Stimulated activated CD8-positive, alpha-beta memory T cell treated with anti-CD3 and anti-CD28 coated beads, Interleukin-15, amount 100 ng/mL, for 24 hours (primary cell): ENCODE measurements around the gene CHTF18.
"Not testable (repeated sequence)": the region's sequence is repeated elsewhere in the genome, so short reads cannot be mapped to it uniquely, and the experiment has no call there.

Experiments used
- DNase-seq: peaks from one replicate; pipeline ENCODE4 v3.0.0-alpha.2; 2020; ENCODE audit warnings: low read depth

The CHTF18 gene

DNA sequence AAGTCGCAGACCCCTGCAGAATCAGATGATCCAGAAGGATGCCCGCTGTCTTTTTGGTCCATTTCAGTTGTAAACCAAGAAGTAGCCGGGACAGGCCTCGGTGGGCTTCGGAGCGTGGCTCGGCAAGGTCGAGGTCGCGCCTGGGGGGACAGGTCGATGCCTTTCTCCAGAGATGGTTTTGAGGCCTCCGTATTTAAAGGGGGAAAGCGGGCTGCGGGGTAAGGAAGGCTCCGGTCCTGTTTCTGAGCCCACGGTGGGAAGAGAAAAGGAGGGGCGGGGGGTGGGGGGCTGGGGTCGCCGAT lies 19.6 kb downstream of the CHTF18 start:
- DNase-seq: no peak

DNA sequence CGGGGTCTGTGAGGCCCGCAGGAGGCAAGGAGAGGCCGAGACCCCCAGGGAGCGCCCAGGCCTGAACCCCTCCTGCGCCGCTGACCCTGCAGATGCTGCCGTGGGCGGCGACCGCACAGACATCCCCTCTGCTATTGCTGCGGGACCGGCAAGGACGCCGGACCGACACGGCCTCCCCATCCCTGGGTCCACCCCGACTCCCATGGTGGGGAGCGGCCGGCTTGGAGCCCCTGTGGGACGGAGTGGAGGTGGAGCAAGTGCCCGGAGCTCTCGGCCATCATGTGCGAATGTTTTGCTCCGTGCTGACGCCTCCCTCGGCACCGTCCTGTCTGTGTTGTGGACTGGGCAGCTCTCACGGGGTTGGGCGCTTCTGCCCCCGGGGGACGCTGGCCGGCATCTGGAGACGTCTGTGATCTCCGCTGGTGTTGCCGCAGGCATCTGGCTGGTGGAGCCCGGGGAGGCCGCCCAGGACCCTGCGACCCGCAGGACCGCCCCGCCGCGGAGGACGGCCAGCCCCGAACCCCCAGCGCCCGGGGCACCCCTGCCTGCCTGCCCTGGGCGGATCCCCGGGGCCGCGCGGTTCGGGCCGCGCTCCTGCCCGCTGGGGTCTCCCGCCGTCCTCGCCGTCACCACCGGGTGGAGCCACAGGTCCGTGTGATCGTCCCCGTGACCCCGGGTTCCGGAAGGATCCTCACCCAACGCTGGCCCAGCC lies 24.9 kb downstream of the CHTF18 start:
- no peak for DNase-seq

DNA sequence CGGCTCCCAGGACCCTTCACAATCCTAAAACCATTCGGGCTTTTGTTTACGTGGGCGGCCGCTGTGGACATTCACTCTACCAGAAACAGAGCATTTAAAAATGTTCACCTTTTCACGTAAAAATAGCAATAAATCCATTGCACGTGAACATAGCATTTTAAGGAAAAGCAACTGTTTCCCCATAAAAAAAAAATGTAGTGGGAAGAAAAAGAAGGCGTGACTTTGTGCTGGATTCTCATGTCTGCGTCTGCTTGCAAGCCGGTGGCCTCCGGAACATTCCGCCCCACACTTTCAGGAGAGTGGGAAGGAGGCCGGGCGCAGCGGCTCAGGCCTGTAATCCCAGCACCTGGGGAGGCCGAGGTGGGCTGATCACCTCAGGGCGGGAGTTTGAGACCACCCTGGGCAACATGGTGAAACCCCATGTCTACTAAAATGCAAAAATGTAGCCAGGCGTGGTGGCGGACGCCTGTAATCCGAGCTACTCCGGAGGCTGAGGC lies 25.5 kb downstream of the CHTF18 start:
- no peak for DNase-seq

DNA sequence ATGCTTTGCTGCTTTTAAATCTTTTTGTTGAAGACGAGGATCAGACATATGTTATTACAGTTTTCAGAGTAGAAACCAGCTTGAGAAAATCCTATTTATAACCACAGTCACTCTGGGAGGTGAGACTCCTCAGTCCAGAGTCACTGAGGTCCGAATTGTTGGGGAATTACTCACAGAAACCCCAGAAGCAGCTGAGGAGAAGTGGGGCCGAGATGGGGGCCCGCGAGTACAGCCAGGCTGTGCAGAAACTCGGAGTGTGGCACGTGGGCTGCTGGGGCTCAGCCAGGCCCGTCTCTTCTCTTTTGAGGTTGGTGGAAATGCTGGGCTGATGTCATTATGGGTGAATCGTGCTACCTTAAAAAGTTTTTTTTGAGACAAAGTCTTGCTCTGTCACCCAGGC lies 26.6 kb downstream of the CHTF18 start:
- no peak for DNase-seq

DNA sequence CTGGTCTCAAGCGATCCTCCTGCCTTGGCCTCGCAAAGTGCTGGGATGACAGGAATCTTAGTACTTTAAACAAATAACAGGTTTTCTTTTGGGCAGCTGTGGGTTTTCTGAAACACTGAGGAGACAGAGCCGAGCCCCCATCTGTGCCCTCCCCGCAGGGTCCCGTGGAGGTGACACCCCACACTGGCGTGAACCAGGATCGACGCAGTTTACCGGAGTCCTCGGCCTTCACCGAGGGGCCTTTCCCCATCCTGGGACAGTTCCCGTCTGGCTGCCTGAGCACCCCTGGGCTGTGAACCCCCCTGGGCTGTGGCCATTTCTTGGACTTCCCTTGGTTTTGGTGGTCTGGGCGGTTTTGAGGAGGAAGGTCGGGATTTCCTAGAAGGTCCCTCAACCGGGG lies 27.4 kb downstream of the CHTF18 start:
- no peak for DNase-seq

DNA sequence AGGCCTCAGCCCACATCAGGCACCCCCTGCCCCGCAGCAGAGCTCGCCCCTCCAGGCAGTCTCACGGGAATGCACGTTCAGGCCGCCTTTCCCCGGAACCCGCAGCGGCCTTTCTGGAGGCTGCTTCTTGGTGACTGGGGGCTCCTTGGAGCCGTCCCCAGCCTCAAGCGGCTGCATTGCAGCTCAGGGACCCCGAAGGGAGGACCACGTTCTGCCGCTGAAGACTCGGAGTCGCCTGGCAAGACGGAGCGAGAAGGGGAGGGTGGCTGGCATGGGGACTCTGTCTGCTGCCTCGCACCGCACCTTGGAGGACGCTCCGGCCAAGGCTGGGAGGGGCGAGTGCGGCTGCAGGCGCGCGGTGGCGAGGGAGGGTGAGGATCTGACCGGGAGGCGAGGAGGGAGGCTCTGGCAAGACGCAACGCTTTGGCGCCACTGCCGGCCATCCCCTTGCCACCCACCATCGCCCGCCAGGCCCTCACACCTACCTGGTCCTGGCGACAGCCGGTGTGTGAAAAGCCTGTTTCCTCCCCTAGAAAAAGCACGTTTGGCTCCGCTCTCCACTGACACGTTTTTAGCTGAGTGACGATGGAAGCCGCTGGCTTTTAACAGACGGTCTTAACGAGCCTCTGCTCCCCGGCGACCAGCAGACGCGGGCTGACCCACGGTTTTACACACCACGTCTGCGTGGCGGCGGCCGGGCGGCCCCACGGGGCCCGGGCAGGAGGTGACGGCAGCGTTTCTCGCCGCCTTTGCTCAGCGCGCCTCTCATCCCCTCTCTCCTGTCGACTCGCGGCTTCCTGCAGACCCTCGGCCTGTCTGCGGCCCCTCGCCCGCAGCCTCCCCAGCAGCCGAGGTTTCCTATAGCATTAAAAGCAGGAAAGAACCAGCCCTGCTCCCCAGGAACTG lies 28.8 kb downstream of the CHTF18 start:
- DNase-seq: no peak

DNA sequence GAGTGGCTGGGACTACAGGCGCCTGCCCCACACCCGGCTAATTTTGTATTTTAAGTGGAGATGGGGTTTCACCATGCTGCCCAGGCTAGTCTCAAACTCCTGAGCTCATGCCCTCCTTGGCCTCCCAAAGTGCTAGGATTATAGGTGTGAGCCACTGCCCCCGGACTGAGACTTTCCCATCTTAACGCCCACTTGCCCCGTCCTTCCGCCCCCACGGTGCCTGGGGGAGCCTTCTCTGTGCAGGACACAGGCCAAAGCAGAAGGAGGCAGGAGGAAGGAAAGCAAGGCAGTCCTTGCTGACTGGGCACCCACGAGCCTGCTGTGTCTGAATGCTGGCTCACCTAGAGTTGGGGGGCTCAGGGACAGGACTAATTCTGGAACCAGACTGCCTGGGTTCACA lies 29.7 kb downstream of the CHTF18 start:
- no peak for DNase-seq

DNA sequence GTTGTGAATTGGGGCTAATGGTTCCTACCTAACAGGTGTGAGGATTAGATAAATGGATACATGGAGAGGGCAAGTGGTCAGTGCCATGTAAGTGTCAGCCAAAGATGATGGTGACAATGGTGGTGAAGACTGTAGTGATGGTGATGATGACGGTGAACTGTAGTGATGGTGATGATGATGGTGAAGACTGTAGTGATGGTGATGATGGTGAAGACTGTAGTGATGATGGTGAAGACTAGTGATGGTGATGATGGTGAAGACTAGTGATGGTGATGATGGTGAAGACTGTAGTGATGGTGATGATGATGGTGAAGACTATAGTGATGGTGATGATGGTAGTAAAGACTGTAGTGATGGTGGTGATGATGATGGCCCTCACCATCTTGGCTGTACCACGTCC lies 30.2 kb downstream of the CHTF18 start:
- DNase-seq: no peak

DNA sequence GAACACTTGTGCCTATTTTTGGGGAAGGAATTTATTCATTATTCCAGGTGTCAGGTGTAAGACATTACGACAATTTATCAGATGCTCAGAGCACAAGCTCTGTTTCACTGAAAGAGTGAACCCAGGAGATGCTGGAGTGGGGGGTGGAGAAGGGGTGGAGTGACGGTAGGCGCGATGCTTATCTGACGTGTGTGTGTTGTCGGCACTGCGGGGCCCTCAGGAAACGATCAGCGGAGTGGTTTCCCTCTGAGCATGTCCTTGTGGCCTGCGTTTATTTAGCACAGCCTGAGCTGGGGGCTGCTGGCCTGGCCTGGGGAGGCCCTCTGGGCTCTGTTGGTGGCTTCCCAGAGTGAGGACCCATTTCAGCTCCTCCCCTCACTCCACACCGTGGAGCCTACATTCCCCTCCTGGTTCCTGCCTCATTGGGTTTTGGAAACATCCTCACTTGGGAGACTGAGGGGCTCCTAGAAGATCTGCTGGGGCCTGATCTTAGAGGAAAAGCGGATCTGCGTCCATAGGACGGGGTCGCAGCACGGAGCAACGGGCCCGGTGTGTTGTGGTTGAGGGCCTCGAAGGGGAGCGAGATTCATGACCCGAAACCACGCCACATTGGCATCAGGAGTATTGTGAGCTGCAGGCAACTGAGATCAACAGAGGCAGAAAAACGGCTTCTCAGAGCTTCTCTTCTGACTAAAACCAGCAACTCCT lies 31.1 kb downstream of the CHTF18 start:
- no peak for DNase-seq

DNA sequence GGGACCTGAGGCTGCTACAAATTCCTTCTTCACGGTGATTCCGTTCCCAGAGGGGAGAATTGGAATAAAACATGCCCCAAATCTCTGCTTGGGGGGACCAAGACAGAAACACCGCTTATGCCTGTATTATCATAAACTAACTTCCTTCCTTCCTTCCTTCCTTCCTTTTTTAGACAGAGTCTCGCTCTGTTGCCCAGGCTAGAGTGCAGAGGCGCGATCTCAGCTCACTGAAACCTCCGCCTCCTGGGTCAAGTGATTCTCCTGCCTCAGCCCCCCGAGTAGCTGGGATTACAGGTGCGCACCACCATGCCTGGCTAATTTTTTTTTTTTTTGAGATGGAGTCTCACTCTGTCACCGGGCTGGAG lies 31.6 kb downstream of the CHTF18 start:
- not testable (repeated sequence) for DNase-seq

DNA sequence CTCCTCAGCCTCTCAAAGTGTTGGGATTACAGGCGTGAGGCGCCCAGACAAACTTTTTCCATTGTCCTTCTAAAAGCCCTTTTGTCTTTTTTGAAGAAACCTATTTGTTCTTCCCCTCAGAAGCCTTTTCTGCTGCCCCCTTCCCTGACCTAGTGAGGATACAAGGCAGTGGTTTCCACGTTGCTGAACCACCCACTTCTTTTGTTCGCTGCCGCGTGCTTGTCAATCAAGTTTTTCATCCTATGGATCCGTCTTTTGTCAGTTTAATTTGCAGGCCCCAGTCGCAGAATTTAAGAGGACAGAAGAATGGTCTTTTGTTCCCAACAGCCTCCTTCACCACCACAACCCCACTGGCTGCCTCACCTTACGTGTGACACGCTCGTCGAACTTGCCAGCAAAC lies 32.3 kb downstream of the CHTF18 start:
- DNase-seq: no peak

DNA sequence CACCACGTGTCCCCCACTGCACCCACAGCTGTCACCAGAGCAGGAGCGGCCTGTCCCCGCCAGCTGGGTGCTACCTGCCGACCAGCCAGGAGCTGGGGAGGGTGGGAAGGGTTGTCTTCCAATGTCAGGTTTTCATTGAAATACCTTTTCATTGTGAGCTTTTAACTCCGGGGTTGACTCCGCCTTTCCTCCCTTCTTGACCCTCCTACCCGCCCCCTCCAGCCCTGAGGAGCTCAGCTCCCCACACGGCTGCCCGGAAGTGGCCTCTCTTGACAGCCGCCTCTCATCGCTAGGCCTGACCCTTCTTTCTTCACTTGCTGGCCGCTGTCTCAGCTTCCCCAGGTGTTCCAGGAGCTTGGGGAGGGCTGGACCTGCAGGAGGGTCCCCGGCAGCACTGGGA lies 33.3 kb downstream of the CHTF18 start:
- no peak for DNase-seq

DNA sequence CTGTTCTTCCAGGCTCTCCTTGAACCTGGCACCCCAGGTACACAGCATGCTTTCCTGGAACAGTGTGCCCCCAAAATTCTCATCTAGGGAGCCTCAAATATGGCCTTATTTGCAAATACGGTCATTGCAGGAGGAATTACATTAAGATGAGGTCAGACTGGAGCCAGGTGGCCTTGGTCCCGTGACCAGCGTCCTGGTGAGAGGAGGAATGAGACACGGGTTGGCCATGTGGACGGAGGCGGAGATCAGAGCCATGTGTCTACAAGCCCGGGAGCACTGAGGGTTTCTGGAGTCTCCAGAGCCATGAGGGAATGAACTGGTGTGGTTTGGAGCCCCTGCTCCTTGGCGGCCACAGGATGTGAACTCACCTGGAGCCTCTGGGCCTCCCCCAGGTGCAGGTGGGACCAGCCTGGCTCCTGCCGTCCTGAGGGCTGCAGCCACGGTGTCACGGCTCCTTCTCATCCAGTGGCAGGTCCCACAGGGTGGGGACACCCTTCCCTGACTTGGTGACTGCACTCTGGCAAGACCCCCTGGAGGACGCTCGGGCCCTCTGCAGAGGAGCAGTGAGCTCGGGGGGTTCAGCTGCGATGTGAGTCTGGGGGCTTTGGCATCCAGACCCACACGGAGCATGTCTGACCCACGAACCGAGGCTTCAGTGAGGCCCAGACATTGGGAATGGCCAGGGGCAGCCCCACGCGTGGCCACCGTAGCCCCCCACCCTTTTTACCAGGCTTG lies 33.9 kb downstream of the CHTF18 start:
- no peak for DNase-seq

DNA sequence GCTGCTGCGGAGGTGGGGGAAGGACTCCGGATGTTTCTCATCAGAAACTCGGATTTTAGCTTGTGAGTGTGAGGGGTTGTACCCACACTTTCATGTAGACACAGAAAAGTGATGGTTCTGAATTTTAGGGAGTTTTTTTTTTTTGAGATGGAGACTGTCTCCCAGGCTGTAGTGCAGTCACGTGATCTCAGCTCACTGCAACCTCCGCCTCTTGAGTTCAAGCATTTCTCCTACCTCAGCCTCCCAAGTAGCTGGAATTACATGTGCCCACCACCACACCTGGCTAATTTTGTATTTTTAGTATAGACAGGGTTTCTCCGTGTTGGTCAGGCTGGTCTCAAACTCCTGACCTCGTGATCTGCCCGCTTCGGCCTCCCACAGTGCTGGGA lies 34.5 kb downstream of the CHTF18 start:
- no peak for DNase-seq

DNA sequence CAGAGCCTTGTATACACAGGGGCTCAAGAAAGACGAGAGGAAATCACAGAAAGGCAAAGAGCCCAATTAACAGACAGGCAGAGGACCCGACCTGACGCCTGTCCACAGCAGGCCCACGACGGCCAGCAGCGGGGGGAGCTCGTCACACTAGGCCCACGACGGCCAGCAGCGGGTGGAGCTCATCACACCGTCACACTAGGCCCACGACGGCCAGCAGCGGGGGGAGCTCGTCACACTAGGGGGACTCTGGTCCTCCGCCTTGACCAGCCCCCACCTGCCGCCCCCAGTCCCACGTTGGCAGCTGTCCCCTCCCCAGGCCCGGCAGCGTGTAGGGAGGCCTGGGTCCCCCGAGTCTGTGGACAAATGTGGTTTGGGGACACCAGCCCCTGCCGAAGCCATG lies 35.8 kb downstream of the CHTF18 start:
- no peak for DNase-seq

DNA sequence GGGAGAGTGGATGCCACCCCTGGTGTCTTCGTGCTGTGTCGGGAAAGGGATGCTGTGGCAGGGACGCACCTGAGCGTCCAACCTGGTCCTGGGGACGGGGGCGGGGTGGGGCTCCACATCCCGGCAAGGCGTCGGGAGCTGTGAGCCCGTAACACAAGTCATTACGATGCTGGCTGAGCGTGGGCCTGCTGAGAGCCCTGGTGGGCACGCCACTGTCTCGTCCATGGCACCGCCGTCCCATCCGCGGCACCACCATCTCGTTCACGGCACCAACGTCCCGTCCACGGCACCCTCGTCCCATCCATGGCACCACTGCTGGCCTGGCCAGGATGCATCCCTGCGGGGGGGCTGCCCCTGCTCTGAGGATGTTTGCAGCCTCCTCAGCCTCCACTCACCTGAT lies 36.2 kb downstream of the CHTF18 start:
- DNase-seq: no peak

DNA sequence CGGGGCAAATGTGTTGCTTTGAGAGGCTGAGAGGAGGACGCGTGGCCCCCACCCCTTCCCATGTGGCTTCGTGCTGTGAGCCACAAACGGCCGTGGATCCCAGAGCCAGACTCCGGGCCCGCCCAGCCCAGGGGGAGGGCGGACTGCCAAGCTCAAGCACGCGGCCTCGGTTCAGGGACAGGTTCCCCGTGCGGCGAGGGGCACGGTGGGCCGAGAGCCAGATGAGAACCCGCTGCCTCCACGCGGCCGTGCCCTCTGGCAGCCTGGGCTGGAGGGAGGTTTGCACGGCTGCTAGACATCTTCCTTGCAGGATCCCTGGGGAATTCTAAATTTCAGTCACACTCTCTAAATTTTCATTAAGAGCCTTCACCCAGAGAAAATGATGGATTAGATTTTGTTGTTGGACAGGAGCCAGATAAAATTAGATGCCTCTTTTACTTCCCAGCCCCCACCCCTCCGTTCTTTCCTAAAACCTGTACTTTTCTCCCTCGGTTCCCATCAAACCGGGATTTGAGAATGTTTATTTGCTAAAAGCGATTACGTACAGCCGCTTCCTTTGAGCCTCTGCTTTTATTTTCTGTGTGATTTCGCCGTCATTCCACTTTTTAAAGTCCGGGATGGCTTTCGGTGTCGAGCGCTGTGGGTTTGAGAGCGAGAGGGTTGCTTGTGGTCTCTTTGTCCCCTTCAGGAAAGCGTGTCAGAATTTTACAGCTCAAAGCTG lies 37.1 kb downstream of the CHTF18 start:
- no peak for DNase-seq

DNA sequence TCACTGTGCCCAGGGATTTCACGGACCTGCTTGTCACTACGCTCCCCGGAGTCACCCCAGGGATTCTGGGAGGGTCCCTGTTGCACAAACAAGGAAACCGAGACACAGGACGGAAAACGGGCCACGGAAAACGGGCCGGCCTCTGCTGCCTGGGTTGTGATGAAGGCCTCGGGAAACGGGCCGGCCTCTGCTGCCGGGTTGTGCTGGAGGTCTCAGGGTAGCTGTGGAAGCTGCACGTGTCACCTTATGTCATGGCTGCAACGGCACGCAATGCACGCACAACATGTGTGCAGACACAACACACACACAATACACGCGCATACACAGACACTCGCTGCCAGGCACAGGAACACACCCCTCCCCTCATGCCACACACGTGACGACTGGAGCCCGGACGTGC lies 39.1 kb downstream of the CHTF18 start:
- no peak for DNase-seq

DNA sequence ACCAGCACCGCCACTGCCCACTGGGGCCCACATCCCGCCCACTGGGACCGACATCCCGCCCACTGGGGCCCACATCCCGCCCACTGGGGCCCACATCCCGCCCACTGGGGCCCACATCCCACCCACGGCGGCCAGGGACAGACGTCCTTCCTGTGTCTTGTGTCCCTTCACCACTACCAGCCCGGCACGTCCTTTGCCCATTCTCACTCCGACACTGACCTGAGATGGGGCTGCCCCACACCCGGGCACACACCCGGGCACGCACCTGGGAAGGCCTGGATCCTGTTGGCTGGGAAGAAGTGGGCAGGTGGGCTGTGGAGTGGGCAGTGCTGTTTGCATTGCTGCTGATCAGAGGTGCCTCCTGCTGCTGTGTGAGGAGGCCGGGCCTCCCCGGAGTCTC lies 40.5 kb downstream of the CHTF18 start:
- DNase-seq: no peak

DNA sequence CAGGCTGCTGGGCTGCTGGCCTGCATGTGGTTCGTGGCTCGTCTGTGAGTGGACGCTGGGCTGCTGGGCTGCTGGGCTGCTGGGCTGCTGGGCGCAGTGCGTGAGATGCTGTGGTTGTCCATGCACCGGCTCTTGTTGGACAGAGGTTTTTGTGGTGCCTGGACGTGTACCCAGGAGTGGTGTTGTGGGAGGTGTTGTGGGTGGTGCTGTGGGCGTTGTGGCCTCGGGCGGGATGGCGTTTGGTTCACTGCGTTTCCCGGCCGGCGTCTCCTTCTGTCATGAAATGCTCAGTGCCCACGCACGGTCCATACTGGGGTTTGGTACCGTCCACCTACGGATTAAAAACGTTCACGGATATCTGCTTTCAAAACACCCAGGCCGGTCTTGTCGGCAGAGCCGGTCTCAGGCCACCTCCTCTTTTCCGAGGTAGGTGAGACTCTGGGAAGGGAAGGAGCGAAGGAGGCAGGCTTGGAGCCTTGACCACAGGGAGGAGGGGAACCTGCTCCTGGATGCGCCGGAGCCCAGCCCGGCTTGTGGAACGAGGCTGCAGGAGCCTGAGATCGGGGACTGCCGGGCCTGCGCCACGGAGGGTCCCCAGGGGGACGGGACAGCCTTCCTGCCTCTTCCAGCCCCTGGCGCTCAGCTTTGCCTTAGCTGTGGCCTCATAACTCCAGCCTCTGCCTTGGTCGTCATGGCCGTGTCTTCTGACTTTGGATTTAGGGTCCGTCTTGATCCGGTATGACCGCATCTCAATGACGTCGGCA lies 41.9 kb downstream of the CHTF18 start:
- no peak for DNase-seq
